H1 (cell line): ENCODE results near the gene CNGB1. TPM values are rescaled to one million over a fixed set of nuclear protein-coding genes. Genes with fewer than 3 reads are reported as not detected.

Experiments
- CTCF ChIA-PET: fragments of 300-600 bp; sonication (Branson Sonifier 250); formaldehyde crosslinking; loops from one replicate; lab custom pipeline; 2021; ENCODE audit not compliant: partially characterized antibody; lab: Charles Lee
- POLR2A ChIA-PET: fragments of 300-600 bp; sonication (Branson Sonifier 250); formaldehyde crosslinking; loops from one replicate; lab custom pipeline; 2021; ENCODE audit warnings: inconsistent platforms; ENCODE audit not compliant: partially characterized antibody; lab: Charles Lee
- DNase-seq, 2 experiments: peaks; one replicate each; pipeline versions ENCODE4 v3.0.0 to v3.0.0-alpha.2; 2010 to 2022; ENCODE audit warnings: low spot score in 2 of 2, low read depth in 1 of 2, mixed read lengths in 1 of 2
- FAIRE-seq: peaks from 2 replicates; lab custom pipeline; 2011; peaks lifted over from hg19 to GRCh38; lab: Jason Lieb, UNC
- H2AFZ ChIP-seq: 2 replicates; pipeline ENCODE4 v1.8.1; 2012; ENCODE audit warnings: low read length, inconsistent platforms
- H2AK5ac ChIP-seq: 2 replicates; pipeline ENCODE4 v1.6.1; 2013; ENCODE audit warnings: low read depth, low read length
- H2BK120ac ChIP-seq: replicated peaks from 2 replicates; pipeline ENCODE3; 2013; ENCODE audit warnings: low read depth, low read length, inconsistent platforms
- H2BK12ac ChIP-seq: 2 replicates; pipeline ENCODE4 v1.6.1; 2013; ENCODE audit warnings: low read depth, low read length
- H2BK15ac ChIP-seq: 2 replicates; pipeline ENCODE4 v1.6.1; 2013; ENCODE audit warnings: low read length
- H2BK20ac ChIP-seq: 2 replicates; pipeline ENCODE4 v1.6.1; 2013; ENCODE audit warnings: low read length
- H2BK5ac ChIP-seq: 2 replicates; pipeline ENCODE4 v1.6.1; 2013; ENCODE audit warnings: low read depth, low read length
- H3K14ac ChIP-seq: 2 replicates; pipeline ENCODE4 v1.6.1; 2013; ENCODE audit warnings: inconsistent platforms; ENCODE audit not compliant: insufficient read length
- H3K18ac ChIP-seq: 2 replicates; pipeline ENCODE4 v1.6.1; 2013; ENCODE audit warnings: low read length; ENCODE audit errors: extremely low read depth
- H3K23ac ChIP-seq: 2 replicates; pipeline ENCODE4 v1.6.1; 2013; ENCODE audit warnings: inconsistent platforms; ENCODE audit not compliant: insufficient read length
- H3K23me2 ChIP-seq: 2 replicates; pipeline ENCODE4 v1.6.1; 2013; ENCODE audit warnings: low read depth, low read length
- H3K27ac ChIP-seq: 2 replicates; pipeline ENCODE4 v1.6.1; 2011; ENCODE audit warnings: low read depth, low read length, inconsistent platforms
- H3K27me3 ChIP-seq, 4 experiments: replicated peaks in 1 of 4; 1 replicate in 1 of 4; 2 replicates in 3 of 4; pipeline versions ENCODE4 v1.6.1 to v1.8.1; 2011 to 2013; ENCODE audit warnings: low read length in 3 of 4, mild to moderate bottlenecking in 3 of 4, inconsistent platforms in 2 of 4, mixed read lengths in 2 of 4, moderate library complexity in 1 of 4; ENCODE audit not compliant: control insufficient read depth in 3 of 4, insufficient read depth in 3 of 4; ENCODE audit errors: extremely low read depth in 1 of 4
- H3K36me3 ChIP-seq, 4 experiments: 2 replicates each; pipeline versions ENCODE4 v1.6.1 to v1.8.1; 2011 to 2013; ENCODE audit warnings: mild to moderate bottlenecking in 4 of 4, low read length in 3 of 4, moderate library complexity in 2 of 4, control low read depth in 1 of 4, inconsistent platforms in 1 of 4; ENCODE audit not compliant: insufficient read depth in 4 of 4, control insufficient read depth in 2 of 4
- H3K4ac ChIP-seq: replicated peaks from 2 replicates; pipeline ENCODE3; 2013; ENCODE audit warnings: low read length, low read depth, mixed read lengths, inconsistent platforms; ENCODE audit not compliant: insufficient read length
- H3K4me1 ChIP-seq, 4 experiments: replicated peaks in 1 of 4; 1 replicate in 1 of 4; 2 replicates in 3 of 4; pipeline versions ENCODE4 v1.6.1 to v1.8.1; 2011 to 2013; ENCODE audit warnings: low read length in 3 of 4, inconsistent platforms in 2 of 4, mixed read lengths in 1 of 4; ENCODE audit not compliant: insufficient read depth in 4 of 4, control insufficient read depth in 3 of 4
- H3K4me2 ChIP-seq, 2 experiments: 2 replicates each; pipeline versions ENCODE4 v1.6.1 to v1.8.1; 2011 to 2013; ENCODE audit warnings: low read depth in 2 of 2, low read length in 2 of 2, control low read depth in 1 of 2, inconsistent platforms in 1 of 2, mild to moderate bottlenecking in 1 of 2; ENCODE audit not compliant: insufficient read depth in 1 of 2
- H3K4me3 ChIP-seq, 4 experiments: fragments of 200-600, 300-600 bp in 1 of 4; sonication (generic), shearing (Covaris generic), sonication (Bioruptor Twin) in 1 of 4; 2 replicates each; pipeline versions ENCODE4 v1.5.1 to v1.8.1; 2011 to 2016; ENCODE audit warnings: low read length in 4 of 4, low read depth in 3 of 4, control low read depth in 2 of 4, inconsistent platforms in 2 of 4, mild to moderate bottlenecking in 2 of 4, mixed read lengths in 1 of 4, moderate library complexity in 1 of 4; ENCODE audit not compliant: insufficient read depth in 2 of 4; ENCODE audit errors: extremely low read depth in 1 of 4
- H3K56ac ChIP-seq: replicated peaks from 2 replicates; pipeline ENCODE3; 2013; ENCODE audit warnings: low read depth, mild to moderate bottlenecking, mixed read lengths, low read length, inconsistent platforms; ENCODE audit not compliant: insufficient read length
- H3K79me1 ChIP-seq: 2 replicates; pipeline ENCODE4 v1.6.1; 2013; ENCODE audit warnings: low read depth, low read length, control low read depth
- H3K79me2 ChIP-seq, 2 experiments: 2 replicates each; pipeline versions ENCODE4 v1.6.1 to v1.8.1; 2012 to 2013; ENCODE audit warnings: low read length in 2 of 2, mild to moderate bottlenecking in 2 of 2, inconsistent platforms in 1 of 2; ENCODE audit not compliant: insufficient read depth in 2 of 2, control insufficient read depth in 1 of 2
- H3K9ac ChIP-seq, 4 experiments: replicated peaks in 1 of 4; 1 replicate in 1 of 4; 2 replicates in 3 of 4; pipeline versions ENCODE4 v1.6.1 to v1.8.1; 2011 to 2013; ENCODE audit warnings: low read depth in 3 of 4, low read length in 3 of 4, control low read depth in 2 of 4, mild to moderate bottlenecking in 2 of 4, moderate library complexity in 2 of 4, inconsistent platforms in 1 of 4; ENCODE audit errors: extremely low read depth in 1 of 4
- H3K9me3 ChIP-seq, 2 experiments: 2 replicates each; pipeline versions ENCODE4 v1.6.1 to v1.8.1; 2012 to 2013; ENCODE audit warnings: mild to moderate bottlenecking in 2 of 2, moderate library complexity in 2 of 2, control low read depth in 1 of 2, inconsistent platforms in 1 of 2, low read depth in 1 of 2, low read length in 1 of 2, mixed read lengths in 1 of 2; ENCODE audit not compliant: insufficient read depth in 2 of 2
- H4K20me1 ChIP-seq, 2 experiments: replicated peaks in 1 of 2; 2 replicates each; pipeline versions ENCODE3 to v1.8.1; 2011 to 2013; ENCODE audit warnings: inconsistent platforms in 2 of 2, low read length in 2 of 2, mild to moderate bottlenecking in 1 of 2; ENCODE audit not compliant: insufficient read depth in 2 of 2, control insufficient read depth in 1 of 2
- H4K5ac ChIP-seq: 2 replicates; pipeline ENCODE4 v1.6.1; 2013; ENCODE audit warnings: low read length, low read depth, mixed read lengths, inconsistent platforms; ENCODE audit not compliant: insufficient read length
- H4K8ac ChIP-seq: 2 replicates; pipeline ENCODE4 v1.8.0; 2013; ENCODE audit warnings: mild to moderate bottlenecking, moderate library complexity, low read length, inconsistent platforms; ENCODE audit not compliant: insufficient read depth; ENCODE audit errors: extremely low read depth
- H4K91ac ChIP-seq: replicated peaks from 2 replicates; pipeline ENCODE3; 2013; ENCODE audit warnings: low read length, mixed read lengths, inconsistent platforms; ENCODE audit not compliant: insufficient read length
- CREB1 ChIP-seq: IDR thresholded peaks from 2 replicates; pipeline ENCODE4 v1.6.1; 2012; ENCODE audit warnings: inconsistent platforms
- EGR1 ChIP-seq: IDR thresholded peaks from 2 replicates; pipeline ENCODE4 v1.6.1; 2011; ENCODE audit warnings: low read depth, low read length, borderline replicate concordance
- EP300 ChIP-seq, 2 experiments: IDR thresholded peaks; 1 replicate in 1 of 2; 2 replicates in 1 of 2; pipeline ENCODE4 v1.6.1; 2011 to 2012; ENCODE audit warnings: low read depth in 2 of 2, low read length in 2 of 2, mild to moderate bottlenecking in 2 of 2, borderline replicate concordance in 1 of 2, inconsistent platforms in 1 of 2, moderate library complexity in 1 of 2
- JUN ChIP-seq: IDR thresholded peaks from 2 replicates; pipeline ENCODE4 v1.6.1; 2011; ENCODE audit warnings: low read depth, mild to moderate bottlenecking, improper control_type of control experiment, low read length
- POLR2AphosphoS5 ChIP-seq: IDR thresholded peaks from 2 replicates; pipeline ENCODE4 v1.6.1; 2011; ENCODE audit warnings: low read depth, low read length
- WGBS, 2 experiments: shearing (Covaris generic) in 1 of 2; methylation state at CpG; one replicate each; pipeline versions ENCODE4 v1.1.6 to v1.1.7; 2013 to 2015; ENCODE audit warnings: low lambda C conversion rate in 2 of 2, mixed read lengths in 2 of 2, inconsistent platforms in 1 of 2, low coverage in 1 of 2, missing lambda C conversion rate in 1 of 2; ENCODE audit not compliant: insufficient replicate concordance in 2 of 2, insufficient coverage in 1 of 2, insufficient read length in 1 of 2; ENCODE audit errors: extremely low coverage in 1 of 2, missing lambda C conversion rate in 1 of 2; 5-methylcytosine and 5-hydroxymethylcytosine counted together
- polyA plus RNA-seq, 7 experiments: library from polyadenylated mRNA; depleted of rRNA in 3 of 7; stranded (reverse) in 5 of 7; unstranded in 2 of 7; fragments of >200 nt in 5 of 7; fragments of 200-250 nt in 2 of 7; gene quantifications; 1 replicate in 5 of 7; 2 replicates in 1 of 7; 4 replicates in 1 of 7; pipeline versions ENCODE4 v1.2.1 to v1.2.3, GENCODE V29; 2011 to 2013; ENCODE audit warnings: missing spikeins in 2 of 7, mixed read lengths in 2 of 7
- total RNA-seq: library from RNA; stranded (reverse); fragmentation: NEBNext Ultra II Directional; extraction: Animal tissue kit (Norgen Biotek cat#: 25700); gene quantifications from 2 replicates; pipeline ENCODE4 v1.2.1, GENCODE V29; 2021

CNGB1 gene
- total and polyA plus RNA-seq, 2 of the 8 experiments (the other 6 are each of a cell fraction or from before 2014, with no cell fraction given), result not detected

GRCh38 chr16:58009856-58010416, 39.0 kb upstream of the CNGB1 start:
- Histone ChIP-seq H2BK5ac (0 out of 2 replicates have a peak overlapping the region, but pooled peaks have one; percentile 35), H2AK5ac (peak overlapping the region; percentile 65; the same call in 1 of the 2 replicates), H3K4me2 (no peak overlapping the region), H4K5ac (no peak overlapping the region), H3K9ac (no peak overlapping the region), H2BK12ac (0 out of 2 replicates have a peak overlapping the region, but pooled peaks have one; percentile 39), H3K9me3 (no peaks in the 10 kb centered on the region), H2BK15ac (no peak overlapping the region), H3K4ac (no peak overlapping the region), H4K8ac (no peak overlapping the region), H3K56ac (no peak overlapping the region), H3K14ac (no peak overlapping the region), H3K27ac (no peak overlapping the region), H3K4me3 (no peak overlapping the region), H3K79me2 (peaks cover 0 to 6% of the 10 kb centered on the region in 2 experiments; a peak in 1 of 4 replicates), H3K36me3 (peaks cover 0 to 17% (median 3%) of the 10 kb centered on the region in 4 experiments; a peak in 5 of 8 replicates), H3K23ac (no peak overlapping the region), H3K27me3 (no peaks in the 10 kb centered on the region), H2AFZ (no peak overlapping the region), H4K20me1 (peaks cover 0 to 2% of the 10 kb centered on the region in 2 experiments), H4K91ac (no peak overlapping the region), H2BK20ac (peak overlapping the region; percentile 48; the same call in 1 of the 2 replicates), H3K4me1 (peaks cover 0 to 4% (median 1%) of the 10 kb centered on the region in 4 experiments; a peak in 3 of 7 replicates), H3K18ac (no peak overlapping the region), H2BK120ac (no peak overlapping the region), H3K23me2 (no peaks in the 10 kb centered on the region), H3K79me1 (no peaks in the 10 kb centered on the region)
- WGBS, 2 experiments, result 93% methylated on average over 10 of the region's 11 CpGs; no CpG with 5 or more reads in 1 of the 2 experiments
- DNase-seq, result no peak
- POLR2A ChIA-PET, result interaction anchor here (1.5 to 1.6 kb wide), 2 partner anchors 9 to 119 kb away, joined by 6 to 7 read pairs; partner anchors contain the start of genes CFAP20, USB1 and ZNF319
- FAIRE-seq, result no peak
- CTCF ChIA-PET, result interaction anchor here (0.9 to 2.8 kb wide), 15 partner anchors 9 to 361 kb away, joined by 3 to 12 read pairs (median 4); partner anchors contain the start of genes USB1 and ZNF319
- TF ChIP-seq POLR2AphosphoS5 (no peak), EP300 (IDR thresholded peaks at IDR 0.05; ENCODE audit: borderline replicate concordance in 1 of 2, low read depth in 2 of 2, low read length in 2 of 2) (no peak), JUN (no peak), EGR1 (no peak), CREB1 (no peak)
